Measurements from ENCODE around the gene HGF.

DNA sequence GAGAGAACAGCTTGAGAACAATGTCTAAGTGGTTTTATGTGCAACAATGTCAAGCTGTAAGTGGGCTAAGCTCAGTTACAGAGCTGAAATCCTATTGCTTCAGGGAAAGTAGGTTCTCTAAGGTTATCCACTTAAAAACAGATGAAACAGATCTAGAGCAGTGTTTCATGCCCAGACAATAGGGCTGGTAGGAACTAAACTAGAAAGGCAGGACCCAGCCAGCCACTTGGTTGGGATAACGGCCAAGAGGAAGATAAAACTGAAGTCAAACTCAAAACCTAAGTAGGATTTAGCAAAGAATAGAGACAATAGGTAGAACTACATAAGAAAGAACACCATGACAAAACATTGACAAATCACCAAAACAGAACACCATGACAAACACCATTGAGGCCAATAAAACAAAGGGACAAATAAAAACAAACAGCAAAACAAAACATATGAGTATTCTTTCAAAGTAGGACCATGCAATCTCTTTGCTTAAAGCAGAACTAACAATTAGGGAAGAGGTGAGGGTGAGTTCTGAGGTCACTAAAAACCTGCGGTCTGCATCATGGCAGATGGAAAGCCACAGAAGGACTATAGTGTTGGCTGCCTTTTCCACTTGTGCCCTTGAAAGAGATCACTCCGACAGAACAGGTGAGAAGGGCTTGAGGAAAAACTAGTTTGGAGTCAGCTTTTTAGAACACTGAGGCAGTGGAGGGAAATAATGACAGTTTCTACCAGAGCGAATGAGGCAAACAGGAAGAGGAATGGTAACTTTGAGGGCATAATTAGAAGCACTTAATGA is 81.0 kb downstream of the HGF start:
- TF ChIP-seq POLR2A (IDR thresholded peaks at IDR 0.05) (no peak), EP300 (IDR thresholded peaks at IDR 0.05; ENCODE audit: low read depth) (no peak), POLR2AphosphoS5 (IDR thresholded peaks at IDR 0.05) (no peak)
- TF ChIP-seq, protein P1, sequence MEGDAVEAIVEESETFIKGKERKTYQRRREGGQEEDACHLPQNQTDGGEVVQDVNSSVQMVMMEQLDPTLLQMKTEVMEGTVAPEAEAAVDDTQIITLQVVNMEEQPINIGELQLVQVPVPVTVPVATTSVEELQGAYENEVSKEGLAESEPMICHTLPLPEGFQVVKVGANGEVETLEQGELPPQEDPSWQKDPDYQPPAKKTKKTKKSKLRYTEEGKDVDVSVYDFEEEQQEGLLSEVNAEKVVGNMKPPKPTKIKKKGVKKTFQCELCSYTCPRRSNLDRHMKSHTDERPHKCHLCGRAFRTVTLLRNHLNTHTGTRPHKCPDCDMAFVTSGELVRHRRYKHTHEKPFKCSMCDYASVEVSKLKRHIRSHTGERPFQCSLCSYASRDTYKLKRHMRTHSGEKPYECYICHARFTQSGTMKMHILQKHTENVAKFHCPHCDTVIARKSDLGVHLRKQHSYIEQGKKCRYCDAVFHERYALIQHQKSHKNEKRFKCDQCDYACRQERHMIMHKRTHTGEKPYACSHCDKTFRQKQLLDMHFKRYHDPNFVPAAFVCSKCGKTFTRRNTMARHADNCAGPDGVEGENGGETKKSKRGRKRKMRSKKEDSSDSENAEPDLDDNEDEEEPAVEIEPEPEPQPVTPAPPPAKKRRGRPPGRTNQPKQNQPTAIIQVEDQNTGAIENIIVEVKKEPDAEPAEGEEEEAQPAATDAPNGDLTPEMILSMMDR (IDR thresholded peaks at IDR 0.05), result no peak
